SK-N-SH treated with all-trans-retinoic acid at 6 μM for 48 hours (cell line): ENCODE data around the gene CYP4A22.

Experiments
- ARNTL ChIP-seq: fragments of 450-650 bp; formaldehyde crosslinking; IDR thresholded peaks from 2 replicates; pipeline ENCODE4 v1.5.0; 2020; ENCODE audit warnings: low read depth, mild to moderate bottlenecking, moderate library complexity, borderline replicate concordance
- BACH2 ChIP-seq: fragments of 250-450 bp; sonication (Bioruptor Pico); IDR thresholded peaks from 2 replicates; pipeline ENCODE4 v1.9.0; 2021; ENCODE audit warnings: mild to moderate bottlenecking, borderline replicate concordance
- ESRRG ChIP-seq: fragments of 250-450 bp; sonication (Bioruptor Pico); IDR thresholded peaks from 2 replicates; pipeline ENCODE4 v1.6.1; 2021; ENCODE audit warnings: mild to moderate bottlenecking
- OSR1 ChIP-seq: fragments of 250-450 bp; sonication (Bioruptor Pico); IDR thresholded peaks from 2 replicates; pipeline ENCODE4 v1.8.0; 2022; ENCODE audit warnings: moderate library complexity, mild to moderate bottlenecking, inconsistent platforms
- PPARA ChIP-seq: fragments of 250-450 bp; sonication (Bioruptor Pico); IDR thresholded peaks from 2 replicates; pipeline ENCODE4 v1.5.0; 2020; ENCODE audit warnings: mild to moderate bottlenecking, borderline replicate concordance
- TCF4 ChIP-seq: fragments of 250-450 bp; sonication (Bioruptor Pico); IDR thresholded peaks from 2 replicates; pipeline ENCODE4 v1.8.0; 2021; ENCODE audit warnings: mild to moderate bottlenecking, moderate library complexity, borderline replicate concordance
- ZC3H10 ChIP-seq: fragments of 250-450 bp; sonication (Bioruptor Pico); IDR thresholded peaks from 2 replicates; pipeline ENCODE4 v1.5.1; 2021; ENCODE audit warnings: mild to moderate bottlenecking, moderate library complexity
- ZFP3 ChIP-seq: fragments of 250-450 bp; sonication (Bioruptor Pico); IDR thresholded peaks from 2 replicates; pipeline ENCODE4 v1.5.0; 2020; ENCODE audit warnings: mild to moderate bottlenecking, moderate library complexity
- ZFP30 ChIP-seq: fragments of 450-650 bp; formaldehyde crosslinking; IDR thresholded peaks from 2 replicates; pipeline ENCODE4 v1.5.0; 2022; ENCODE audit warnings: mild to moderate bottlenecking, moderate library complexity
- ZNF8 ChIP-seq: fragments of 450-650 bp; formaldehyde crosslinking; IDR thresholded peaks from 2 replicates; pipeline ENCODE4 v1.5.0; 2020; ENCODE audit warnings: mild to moderate bottlenecking, moderate library complexity
- TF ChIP-seq, protein P1 (sequence below): fragments of 250-450 bp; sonication (Bioruptor Pico); IDR thresholded peaks from 2 replicates; pipeline ENCODE4 v1.8.0; 2020; ENCODE audit warnings: mild to moderate bottlenecking, moderate library complexity, borderline replicate concordance

DNA sequence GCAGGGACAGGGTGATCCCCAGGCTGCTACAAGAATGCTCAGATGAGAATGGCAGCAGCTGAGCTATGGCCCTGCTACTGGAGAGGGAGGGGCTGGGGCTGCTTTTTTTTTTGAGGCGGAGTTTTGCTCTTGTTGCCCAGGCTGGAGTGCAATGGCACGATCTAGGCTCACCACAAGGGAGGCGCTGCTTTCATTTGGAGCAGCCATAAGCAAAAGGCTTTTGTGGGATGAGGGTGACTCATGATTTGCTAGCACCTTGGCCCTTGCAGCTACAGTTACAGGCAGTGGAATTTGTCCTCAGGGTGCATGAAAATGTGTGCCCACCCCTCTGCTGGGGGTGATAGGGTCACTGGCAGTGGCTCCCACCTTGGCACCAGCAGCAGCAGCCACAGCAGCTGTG, 32.4 kb upstream of the CYP4A22 start:
- TF ChIP-seq ZC3H10 (CRISPR knock-in tag) (no peak), ZFP30 (no peak), ARNTL (CRISPR knock-in tag) (no peak), ZFP3 (no peak), BACH2 (CRISPR knock-in tag) (no peak), ESRRG (CRISPR knock-in tag) (no peak), ZNF8 (no peak), OSR1 (CRISPR knock-in tag) (no peak), TCF4 (CRISPR knock-in tag) (no peak), PPARA (CRISPR knock-in tag) (no peak)
- TF ChIP-seq, protein P1, sequence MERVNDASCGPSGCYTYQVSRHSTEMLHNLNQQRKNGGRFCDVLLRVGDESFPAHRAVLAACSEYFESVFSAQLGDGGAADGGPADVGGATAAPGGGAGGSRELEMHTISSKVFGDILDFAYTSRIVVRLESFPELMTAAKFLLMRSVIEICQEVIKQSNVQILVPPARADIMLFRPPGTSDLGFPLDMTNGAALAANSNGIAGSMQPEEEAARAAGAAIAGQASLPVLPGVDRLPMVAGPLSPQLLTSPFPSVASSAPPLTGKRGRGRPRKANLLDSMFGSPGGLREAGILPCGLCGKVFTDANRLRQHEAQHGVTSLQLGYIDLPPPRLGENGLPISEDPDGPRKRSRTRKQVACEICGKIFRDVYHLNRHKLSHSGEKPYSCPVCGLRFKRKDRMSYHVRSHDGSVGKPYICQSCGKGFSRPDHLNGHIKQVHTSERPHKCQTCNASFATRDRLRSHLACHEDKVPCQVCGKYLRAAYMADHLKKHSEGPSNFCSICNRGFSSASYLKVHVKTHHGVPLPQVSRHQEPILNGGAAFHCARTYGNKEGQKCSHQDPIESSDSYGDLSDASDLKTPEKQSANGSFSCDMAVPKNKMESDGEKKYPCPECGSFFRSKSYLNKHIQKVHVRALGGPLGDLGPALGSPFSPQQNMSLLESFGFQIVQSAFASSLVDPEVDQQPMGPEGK = no peak
